ENCODE data around the gene DNAH3. TPM values are rescaled to one million over a fixed set of nuclear protein-coding genes. Genes with fewer than 3 reads are reported as not detected.

DNAH3 gene
- total and polyA plus RNA-seq, 2 of the 13 experiments (the other 11 are each of a cell fraction or from before 2014, with no cell fraction given) = 0.07 to 0.08 TPM

- TF ChIP-seq, protein P1, sequence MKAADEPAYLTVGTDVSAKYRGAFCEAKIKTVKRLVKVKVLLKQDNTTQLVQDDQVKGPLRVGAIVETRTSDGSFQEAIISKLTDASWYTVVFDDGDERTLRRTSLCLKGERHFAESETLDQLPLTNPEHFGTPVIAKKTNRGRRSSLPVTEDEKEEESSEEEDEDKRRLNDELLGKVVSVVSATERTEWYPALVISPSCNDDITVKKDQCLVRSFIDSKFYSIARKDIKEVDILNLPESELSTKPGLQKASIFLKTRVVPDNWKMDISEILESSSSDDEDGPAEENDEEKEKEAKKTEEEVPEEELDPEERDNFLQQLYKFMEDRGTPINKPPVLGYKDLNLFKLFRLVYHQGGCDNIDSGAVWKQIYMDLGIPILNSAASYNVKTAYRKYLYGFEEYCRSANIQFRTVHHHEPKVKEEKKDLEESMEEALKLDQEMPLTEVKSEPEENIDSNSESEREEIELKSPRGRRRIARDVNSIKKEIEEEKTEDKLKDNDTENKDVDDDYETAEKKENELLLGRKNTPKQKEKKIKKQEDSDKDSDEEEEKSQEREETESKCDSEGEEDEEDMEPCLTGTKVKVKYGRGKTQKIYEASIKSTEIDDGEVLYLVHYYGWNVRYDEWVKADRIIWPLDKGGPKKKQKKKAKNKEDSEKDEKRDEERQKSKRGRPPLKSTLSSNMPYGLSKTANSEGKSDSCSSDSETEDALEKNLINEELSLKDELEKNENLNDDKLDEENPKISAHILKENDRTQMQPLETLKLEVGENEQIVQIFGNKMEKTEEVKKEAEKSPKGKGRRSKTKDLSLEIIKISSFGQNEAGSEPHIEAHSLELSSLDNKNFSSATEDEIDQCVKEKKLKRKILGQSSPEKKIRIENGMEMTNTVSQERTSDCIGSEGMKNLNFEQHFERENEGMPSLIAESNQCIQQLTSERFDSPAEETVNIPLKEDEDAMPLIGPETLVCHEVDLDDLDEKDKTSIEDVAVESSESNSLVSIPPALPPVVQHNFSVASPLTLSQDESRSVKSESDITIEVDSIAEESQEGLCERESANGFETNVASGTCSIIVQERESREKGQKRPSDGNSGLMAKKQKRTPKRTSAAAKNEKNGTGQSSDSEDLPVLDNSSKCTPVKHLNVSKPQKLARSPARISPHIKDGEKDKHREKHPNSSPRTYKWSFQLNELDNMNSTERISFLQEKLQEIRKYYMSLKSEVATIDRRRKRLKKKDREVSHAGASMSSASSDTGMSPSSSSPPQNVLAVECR (CRISPR knock-in tag; IDR thresholded peaks at IDR 0.05; ENCODE audit: borderline replicate concordance) = peak; percentile 91
- TF ChIP-seq, protein P2, sequence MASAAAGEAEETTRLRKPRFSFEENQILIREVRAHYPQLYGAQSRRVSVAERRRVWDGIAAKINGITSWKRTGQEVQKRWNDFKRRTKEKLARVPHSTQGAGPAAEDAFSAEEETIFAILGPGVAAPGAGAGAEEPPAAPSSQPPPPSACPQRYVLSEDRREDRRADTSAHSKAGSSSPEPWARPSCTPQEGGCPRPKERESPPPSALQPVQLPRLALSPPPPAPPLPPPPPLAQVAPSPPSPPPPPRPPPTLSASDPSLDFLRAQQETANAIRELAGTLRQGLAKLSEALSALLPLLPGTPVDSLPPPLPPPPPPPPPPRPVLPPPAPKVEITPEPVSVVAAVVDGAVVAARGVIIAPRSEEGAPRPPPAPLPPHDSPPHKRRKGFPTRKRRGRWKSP (CRISPR knock-in tag; IDR thresholded peaks at IDR 0.05) = peak; percentile 75
- TF ChIP-seq, protein P3, sequence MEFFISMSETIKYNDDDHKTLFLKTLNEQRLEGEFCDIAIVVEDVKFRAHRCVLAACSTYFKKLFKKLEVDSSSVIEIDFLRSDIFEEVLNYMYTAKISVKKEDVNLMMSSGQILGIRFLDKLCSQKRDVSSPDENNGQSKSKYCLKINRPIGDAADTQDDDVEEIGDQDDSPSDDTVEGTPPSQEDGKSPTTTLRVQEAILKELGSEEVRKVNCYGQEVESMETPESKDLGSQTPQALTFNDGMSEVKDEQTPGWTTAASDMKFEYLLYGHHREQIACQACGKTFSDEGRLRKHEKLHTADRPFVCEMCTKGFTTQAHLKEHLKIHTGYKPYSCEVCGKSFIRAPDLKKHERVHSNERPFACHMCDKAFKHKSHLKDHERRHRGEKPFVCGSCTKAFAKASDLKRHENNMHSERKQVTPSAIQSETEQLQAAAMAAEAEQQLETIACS (CRISPR knock-in tag; IDR thresholded peaks at IDR 0.05) = peak; percentile 34; the same call in 1 of the 2 replicates
- TF ChIP-seq, protein P4, sequence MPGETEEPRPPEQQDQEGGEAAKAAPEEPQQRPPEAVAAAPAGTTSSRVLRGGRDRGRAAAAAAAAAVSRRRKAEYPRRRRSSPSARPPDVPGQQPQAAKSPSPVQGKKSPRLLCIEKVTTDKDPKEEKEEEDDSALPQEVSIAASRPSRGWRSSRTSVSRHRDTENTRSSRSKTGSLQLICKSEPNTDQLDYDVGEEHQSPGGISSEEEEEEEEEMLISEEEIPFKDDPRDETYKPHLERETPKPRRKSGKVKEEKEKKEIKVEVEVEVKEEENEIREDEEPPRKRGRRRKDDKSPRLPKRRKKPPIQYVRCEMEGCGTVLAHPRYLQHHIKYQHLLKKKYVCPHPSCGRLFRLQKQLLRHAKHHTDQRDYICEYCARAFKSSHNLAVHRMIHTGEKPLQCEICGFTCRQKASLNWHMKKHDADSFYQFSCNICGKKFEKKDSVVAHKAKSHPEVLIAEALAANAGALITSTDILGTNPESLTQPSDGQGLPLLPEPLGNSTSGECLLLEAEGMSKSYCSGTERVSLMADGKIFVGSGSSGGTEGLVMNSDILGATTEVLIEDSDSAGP (CRISPR knock-in tag; IDR thresholded peaks at IDR 0.05; ENCODE audit: borderline replicate concordance) = peak; percentile 86; the same call in 1 of the 2 replicates
- TF ChIP-seq ZNF850 (CRISPR knock-in tag; conservative IDR thresholded peaks at IDR 0.05) = no peak; the same call in 1 of the 2 replicates
- no peak for TF ChIP-seq ZNF253 (CRISPR knock-in tag; IDR thresholded peaks at IDR 0.05; ENCODE audit: borderline replicate concordance)
- no peak; the same call in 1 of the 2 replicates for TF ChIP-seq ZNF256 (CRISPR knock-in tag; conservative IDR thresholded peaks at IDR 0.05)
- TF ChIP-seq ZNF570 (CRISPR knock-in tag; IDR thresholded peaks at IDR 0.05; ENCODE audit: borderline replicate concordance) = no peak
- TF ChIP-seq POLR2AphosphoS5 (IDR thresholded peaks at IDR 0.05; ENCODE audit: low read depth, low read length) = peak; percentile 76
- peak; percentile 29; the same call in 1 of the 2 replicates for TF ChIP-seq MED1 (CRISPR knock-in tag; IDR thresholded peaks at IDR 0.05)
- TF ChIP-seq ZBTB4 (CRISPR knock-in tag; IDR thresholded peaks at IDR 0.05; ENCODE audit: borderline replicate concordance) = peak; percentile 23; the same call in 1 of the 2 replicates
- peak; percentile 11; the same call in 1 of the 2 replicates for TF ChIP-seq NR2F2 (IDR thresholded peaks at IDR 0.05; ENCODE audit: borderline replicate concordance, low read depth)
- no peak; the same call in 1 of the 2 replicates for TF ChIP-seq ZBTB25 (CRISPR knock-in tag; IDR thresholded peaks at IDR 0.05)
- TF ChIP-seq FOXM1 (CRISPR knock-in tag; IDR thresholded peaks at IDR 0.05) = no peak
- peak; percentile 81 for TF ChIP-seq KMT2B (CRISPR knock-in tag; IDR thresholded peaks at IDR 0.05)
These were observed 250.2 kb downstream of the DNAH3 start, which contains the start of the genes DCUN1D3 and LYRM1 (continued) for GRCh38 chr16:20900299-20901067.

Measured in HepG2 (cell line).